Activated CD4-positive, alpha-beta T cell treated with anti-CD3 and anti-CD28 coated beads, Interleukin-2, amount 50 U/mL, for 48 hours (primary cell): ENCODE measurements around the gene CHID1.

Experiments used
- DNase-seq, 2 experiments: peaks; one replicate each; pipeline ENCODE4 v3.0.0-alpha.2; 2020

The CHID1 gene

DNA sequence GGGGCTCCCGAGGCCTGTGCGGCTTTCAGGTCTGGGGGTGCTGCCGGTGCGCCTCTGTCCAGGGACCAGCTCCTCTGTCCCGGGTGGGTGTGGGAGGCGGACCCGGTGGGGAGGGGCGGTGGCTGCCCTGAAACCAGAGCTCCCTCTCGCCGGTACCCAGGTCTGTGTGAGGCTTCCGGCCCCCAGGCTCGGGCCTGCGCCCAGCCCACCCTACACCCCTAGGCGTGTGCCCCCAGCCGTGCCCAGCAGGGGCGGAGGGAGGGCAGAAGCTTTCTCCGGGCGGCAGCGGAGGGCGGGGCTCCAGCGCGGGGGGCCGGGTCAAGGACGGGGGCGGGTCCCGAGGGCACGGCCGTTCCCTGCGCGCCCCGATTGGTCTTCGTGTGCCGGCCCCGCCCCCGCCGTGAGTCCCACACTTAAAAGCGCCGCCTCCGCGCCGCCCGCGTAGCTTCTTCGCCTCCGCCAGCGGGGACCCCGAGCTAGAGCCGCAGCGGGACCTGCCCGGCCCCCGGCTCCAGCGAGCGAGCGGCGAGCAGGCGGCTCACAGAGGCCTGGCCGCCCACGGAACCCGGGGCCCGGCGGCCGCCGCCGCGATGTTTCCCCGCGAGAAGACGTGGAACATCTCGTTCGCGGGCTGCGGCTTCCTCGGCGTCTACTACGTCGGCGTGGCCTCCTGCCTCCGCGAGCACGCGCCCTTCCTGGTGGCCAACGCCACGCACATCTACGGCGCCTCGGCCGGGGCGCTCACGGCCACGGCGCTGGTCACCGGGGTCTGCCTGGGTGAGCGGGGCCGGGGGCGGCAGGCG is 91.3 kb downstream of the CHID1 start:
- DNase-seq, result peak; percentile 92 to 94

DNA sequence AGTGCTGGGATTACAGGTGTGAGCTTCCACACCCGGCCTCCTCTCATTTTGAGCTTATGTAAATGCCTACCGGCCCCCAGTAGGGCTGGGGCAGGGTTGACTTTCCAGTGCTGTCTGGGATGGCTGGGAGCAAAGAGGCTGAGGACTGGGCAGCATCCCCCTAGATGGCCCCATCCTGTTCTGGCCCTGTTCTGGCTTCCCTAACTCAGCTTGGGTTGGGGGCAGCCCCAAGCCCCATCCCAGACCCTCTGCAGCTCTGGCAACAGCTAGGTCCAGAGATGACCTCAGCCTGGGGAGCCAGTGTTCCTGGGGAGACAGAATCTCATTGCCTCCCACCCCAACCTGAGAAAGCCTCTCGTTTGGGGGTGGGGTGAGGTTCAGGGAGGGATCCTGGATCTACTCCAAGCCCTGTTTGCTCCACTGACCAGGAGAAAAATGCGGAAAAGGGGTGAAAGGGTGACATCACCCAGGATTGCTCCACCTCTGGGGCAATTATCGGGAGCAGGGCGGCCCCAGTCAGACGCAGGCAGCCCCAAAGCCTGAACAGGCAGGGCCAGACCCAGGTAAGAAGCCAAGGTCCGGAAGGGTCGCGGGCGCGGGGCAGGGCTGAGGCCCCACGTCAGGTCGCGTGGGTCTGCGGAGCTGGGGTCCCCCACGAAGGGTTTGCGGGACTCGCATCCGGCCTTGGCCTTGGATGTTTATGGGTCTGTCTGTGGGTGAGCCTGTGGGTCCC is 92.0 kb downstream of the CHID1 start, which contains the start of gene PNPLA2:
Gene PNPLA2, plus strand, starts transcription at position 519 of the 733 bp plus-strand sequence. CDS start 805 bp downstream, outside the sequence.
- no peak for DNase-seq
